Measurements from ENCODE around the gene MAML3. TPM values are rescaled to one million over a fixed set of nuclear protein-coding genes. Genes with fewer than 3 reads are reported as not detected.

MAML3 gene
- total RNA-seq, 1 experiment from 2014 or later: 2.4 TPM

DNA sequence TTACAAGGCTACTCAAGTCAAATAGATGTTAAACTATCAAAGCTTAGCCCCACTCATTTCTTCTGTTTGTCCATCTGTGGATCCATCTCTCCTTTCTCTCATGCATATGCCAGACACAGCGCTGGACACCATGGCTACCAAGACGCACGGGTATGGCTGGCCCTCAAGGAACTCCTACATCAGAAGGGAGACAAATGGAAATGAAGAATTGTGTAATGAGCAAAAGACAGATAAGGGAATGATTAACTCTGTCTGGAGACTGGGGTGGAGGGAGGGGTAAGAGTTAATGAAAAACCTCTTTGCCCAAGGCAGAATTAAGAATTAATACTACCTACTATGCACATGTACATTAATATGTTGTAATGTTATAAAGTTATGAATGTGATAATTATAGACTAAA lies 400.3 kb downstream of the MAML3 start:
- in situ Hi-C loops (cut with HindIII; ENCODE audit: low pct_unique_long_range_greater_than_20kb, low sequenced_read_pairs): no loop called here

DNA sequence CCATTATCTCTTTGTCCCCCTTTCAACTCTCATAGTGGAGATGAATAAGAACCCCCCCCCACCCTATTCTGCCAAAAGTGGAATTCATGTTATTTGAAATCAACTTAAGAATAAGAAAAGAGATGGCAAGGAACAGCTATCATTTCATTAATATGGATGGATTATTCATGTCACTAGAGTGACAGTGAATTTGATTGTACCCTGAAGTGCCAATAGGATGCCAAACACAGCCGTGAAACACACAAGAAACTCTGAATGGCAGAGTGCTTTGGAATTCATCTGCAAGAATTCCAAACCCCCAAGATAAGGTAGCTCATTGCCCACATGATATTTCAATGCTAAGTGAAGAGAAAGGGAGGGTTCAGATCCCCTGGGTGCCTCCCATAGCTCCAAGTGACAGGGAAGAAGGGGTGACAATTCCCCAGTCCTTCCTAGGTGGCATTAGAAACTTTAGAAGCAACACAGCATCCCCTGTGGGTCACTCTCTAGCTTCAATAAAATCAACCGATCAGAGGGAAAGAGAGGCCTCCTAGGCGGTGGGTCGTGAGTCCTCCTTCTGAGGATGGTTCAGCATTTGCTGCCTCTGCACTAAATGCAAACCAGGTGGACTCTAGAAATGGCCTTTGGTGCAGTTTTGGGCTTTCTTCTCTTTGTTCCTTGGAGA lies 404.0 kb downstream of the MAML3 start:
- in situ Hi-C loops (cut with HindIII; ENCODE audit: low pct_unique_long_range_greater_than_20kb, low sequenced_read_pairs): no loop called here
- DNase-seq (ENCODE audit: low read depth, low spot score): no peak

More for the DNA sequence above, 400.3 kb downstream of the MAML3 start:
- no peak for DNase-seq (ENCODE audit: low read depth, low spot score)

DNA sequence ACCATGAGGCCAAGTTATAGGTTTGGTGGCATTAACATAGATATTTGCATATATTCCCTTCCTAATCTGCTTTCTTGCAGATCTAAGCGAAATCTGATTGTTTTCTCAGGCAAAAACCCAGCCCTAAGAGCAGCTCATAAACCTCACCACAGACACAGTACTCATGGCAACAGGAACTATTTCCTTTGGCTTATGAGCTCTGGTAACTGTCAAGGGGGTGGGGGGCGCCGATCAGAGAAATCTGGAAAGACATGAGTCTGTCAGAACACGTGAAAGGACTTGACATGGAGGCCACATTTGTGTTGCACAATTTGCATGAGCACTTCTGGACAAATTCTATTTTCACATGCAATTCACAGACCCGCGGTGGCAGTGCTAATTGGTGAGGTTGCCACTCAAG lies 404.6 kb downstream of the MAML3 start:
- in situ Hi-C loops (cut with HindIII; ENCODE audit: low pct_unique_long_range_greater_than_20kb, low sequenced_read_pairs): no loop called here
- DNase-seq (ENCODE audit: low read depth, low spot score): no peak

DNA sequence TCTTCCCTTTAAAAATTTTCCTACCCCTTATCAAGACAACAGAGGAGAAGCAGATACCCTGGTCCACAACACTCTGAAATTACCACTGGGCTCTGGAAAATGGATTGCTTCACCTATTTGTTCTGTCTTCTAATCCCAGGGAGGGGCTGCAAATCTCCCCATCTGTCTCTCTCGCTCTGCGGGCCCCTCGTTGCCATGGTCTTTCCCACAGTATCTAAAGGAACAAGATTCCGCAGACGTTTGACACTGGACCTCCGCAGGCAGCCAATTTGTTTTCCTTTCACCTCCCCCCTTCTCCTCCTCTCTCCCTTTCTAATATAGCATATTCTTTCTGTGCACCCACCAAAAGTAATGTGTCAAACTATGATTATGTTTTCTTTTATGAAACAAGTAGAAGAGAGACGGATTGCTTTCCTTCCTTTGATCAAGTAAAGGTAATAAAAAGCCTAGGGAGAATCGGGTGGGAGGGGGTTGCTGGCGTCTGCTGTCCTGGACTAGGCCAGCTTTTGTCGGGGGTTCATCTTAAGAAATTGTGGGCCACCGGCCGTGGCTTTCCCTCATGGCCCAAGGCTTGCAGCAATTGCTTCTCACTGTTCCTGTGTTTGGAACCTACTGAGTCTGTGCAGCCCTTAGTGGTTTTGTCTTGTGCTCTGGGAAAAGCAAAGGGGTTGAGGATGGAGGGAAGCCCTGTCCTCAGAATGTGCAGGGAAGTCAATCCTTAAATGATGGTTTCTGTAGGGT lies 407.4 kb downstream of the MAML3 start:
- in situ Hi-C loops (cut with HindIII; ENCODE audit: low pct_unique_long_range_greater_than_20kb, low sequenced_read_pairs): no loop called here
- no peak for DNase-seq (ENCODE audit: low read depth, low spot score)

DNA sequence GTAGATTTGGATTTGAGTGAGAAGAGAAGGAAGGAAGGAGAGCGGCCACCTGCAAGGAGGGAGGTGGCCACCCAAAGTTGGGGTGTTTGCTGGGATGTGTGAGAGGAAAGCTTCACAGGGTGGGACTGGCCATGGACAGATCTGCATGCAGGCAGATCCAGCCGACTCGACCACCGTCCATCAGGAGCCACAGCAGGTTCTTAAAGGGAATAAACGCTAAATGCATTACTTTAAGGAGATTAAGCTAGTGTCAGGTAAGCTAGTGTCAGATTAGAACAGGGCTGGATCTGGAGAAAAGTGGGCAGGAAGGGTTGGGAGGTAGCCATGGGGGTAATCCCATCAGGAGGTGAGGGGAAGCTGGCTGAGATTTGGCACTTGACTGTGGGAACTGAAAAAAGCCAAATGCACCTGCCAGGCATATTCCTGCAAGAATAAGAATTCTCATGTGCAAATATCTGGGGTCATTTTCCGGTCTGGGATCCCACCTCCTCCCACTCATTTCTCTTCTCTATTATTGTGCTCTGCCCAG lies 408.8 kb downstream of the MAML3 start:
- in situ Hi-C loops (cut with HindIII; ENCODE audit: low pct_unique_long_range_greater_than_20kb, low sequenced_read_pairs): no loop called here
- no peak for DNase-seq (ENCODE audit: low read depth, low spot score)

DNA sequence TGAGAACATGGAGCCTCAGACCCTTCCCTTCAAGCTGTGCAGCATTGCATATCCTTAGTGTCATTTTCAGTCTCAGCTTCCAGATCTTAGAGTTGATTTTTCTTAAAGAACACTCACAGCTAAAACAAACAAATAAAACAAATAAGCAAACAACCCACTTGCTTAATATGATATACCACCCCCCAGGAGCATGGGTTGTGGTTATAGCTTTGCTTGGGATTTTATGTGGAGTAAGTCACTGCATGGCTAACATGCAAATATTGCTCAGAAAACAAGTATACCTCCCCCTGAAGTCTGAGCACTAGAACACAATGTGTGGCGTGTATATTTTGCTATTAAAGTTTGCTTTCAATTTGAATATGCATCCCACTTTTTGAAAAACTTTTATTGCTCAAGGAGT lies 409.8 kb downstream of the MAML3 start:
- no peak for DNase-seq (ENCODE audit: low read depth, low spot score)
- in situ Hi-C loops (cut with HindIII; ENCODE audit: low pct_unique_long_range_greater_than_20kb, low sequenced_read_pairs): no loop called here

DNA sequence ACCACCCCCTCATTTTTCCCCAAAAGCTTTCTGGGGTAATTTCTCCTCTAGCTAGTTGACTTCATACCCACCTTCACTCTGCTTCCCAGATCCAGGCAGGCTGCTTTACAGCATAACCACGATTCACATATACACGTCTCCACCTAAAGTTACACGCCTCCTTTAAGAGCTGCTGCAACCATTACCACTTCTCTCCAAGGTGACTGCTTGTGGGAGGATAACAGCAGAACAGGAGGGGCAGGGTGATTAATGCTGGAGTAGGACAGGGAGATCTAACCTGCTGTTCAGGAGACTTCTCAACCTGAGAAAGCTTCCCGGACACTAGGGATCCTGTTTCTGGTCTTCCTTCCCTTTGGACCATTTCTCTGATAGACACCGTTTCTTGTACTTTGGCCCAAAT lies 411.0 kb downstream of the MAML3 start:
- in situ Hi-C loops (cut with HindIII; ENCODE audit: low pct_unique_long_range_greater_than_20kb, low sequenced_read_pairs): no loop called here
- DNase-seq (ENCODE audit: low read depth, low spot score): no peak

DNA sequence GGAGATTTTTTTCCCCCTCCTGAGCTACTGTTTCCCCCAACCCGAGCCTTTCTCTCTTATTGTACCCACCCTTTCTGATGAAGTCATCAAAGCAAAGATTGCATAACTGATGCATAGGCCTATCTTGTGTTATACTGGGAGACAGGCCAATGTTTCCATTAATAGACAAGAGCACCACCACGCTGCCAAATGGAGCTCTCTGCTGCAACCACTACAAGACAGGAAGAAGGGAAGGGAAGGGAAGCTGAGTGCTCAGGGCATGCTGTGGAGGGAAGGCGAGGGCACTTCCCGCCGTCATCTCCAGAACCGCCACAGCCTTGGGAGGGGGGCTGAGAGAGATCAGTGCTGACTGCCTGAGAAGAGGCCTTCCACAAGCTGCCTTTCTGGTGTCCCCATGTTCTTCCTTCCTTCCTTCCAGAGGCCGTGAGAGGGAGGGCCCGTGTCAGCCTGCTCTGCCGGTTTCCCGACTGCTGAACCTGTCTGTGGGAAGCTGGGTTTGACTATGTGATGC lies 413.4 kb downstream of the MAML3 start:
- DNase-seq (ENCODE audit: low read depth, low spot score): peak; percentile 90

DNA sequence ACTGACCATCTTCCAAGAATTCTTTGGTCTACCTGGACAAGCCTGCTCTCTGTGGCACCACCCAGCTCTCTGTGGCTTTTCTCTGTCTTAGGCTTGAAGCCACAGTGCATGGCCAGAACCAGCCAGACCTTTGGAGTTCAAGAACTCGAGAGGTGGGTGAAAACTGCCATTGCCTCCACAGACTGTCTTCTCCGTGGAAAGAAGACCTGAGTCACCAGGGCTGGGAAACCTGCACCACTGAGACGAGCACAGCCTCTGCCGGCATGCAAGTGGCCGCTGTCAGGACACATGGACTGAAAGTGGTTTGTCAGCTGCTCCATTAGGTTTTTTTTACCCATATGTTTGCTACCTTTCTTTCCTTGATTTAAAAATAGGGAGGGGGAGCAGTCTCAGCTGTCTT lies 413.9 kb downstream of the MAML3 start:
- DNase-seq (ENCODE audit: low read depth, low spot score): no peak
- in situ Hi-C loops (cut with HindIII; ENCODE audit: low pct_unique_long_range_greater_than_20kb, low sequenced_read_pairs): no loop called here

More for the DNA sequence above, 413.4 kb downstream of the MAML3 start:
- in situ Hi-C loops (cut with HindIII; ENCODE audit: low pct_unique_long_range_greater_than_20kb, low sequenced_read_pairs): no loop called here

DNA sequence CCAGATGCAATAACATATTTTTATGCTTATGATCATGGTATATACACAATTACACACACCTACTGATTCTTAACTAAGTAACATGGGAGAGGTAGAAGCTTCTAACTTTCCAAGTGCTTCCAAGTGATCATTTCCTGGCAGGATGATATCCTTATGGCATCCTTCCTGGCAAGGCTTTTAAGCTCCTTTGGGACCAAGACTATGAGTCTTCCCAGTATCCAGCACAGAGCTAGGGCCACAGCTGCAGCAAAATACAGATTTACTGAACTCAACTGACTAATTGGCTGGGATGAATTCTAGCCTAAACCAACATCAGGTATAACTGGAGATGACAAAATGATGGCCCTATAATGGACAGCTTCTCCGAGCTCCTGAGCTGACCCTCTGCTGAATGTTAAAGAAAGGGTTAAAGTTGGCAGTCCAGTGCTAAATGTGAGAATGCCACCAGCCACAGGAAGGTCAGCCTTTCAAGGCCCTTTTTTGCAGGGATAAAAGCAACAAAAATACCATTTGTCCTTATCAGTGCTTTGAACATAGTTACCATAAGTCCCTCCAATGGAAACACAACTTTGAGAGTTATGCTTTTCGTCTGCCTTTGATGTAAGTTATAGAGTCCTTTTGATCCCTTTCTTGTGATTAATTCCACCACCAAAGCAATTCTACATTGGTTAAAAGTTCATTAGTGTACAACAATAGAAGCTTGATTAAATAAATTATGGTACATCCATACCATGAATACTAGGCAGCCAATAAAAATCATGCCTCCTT lies 415.0 kb downstream of the MAML3 start:
- in situ Hi-C loops (cut with HindIII; ENCODE audit: low pct_unique_long_range_greater_than_20kb, low sequenced_read_pairs): no loop called here
- no peak for DNase-seq (ENCODE audit: low read depth, low spot score)

DNA sequence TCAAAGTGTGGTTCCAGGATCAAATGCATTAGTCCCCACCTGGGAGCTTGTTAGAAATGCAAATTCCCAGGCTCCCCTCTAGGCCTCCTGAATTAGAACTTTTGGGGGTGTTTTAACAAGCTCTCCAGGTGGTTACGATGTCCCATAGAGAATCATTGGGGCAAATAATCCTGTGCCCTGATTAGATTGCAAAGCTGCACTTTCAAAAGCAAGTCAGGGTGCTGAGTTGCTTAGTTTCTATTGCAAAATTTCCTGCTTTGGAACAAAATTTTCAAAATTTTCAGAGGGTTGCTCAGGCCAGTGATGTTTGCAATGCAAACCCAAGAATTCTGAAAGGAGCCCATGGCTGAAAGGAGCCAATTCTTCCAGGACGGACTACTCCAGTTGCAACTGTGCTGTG lies 417.3 kb downstream of the MAML3 start:
- no peak for DNase-seq (ENCODE audit: low read depth, low spot score)
- in situ Hi-C loops (cut with HindIII; ENCODE audit: low pct_unique_long_range_greater_than_20kb, low sequenced_read_pairs): no loop called here

DNA sequence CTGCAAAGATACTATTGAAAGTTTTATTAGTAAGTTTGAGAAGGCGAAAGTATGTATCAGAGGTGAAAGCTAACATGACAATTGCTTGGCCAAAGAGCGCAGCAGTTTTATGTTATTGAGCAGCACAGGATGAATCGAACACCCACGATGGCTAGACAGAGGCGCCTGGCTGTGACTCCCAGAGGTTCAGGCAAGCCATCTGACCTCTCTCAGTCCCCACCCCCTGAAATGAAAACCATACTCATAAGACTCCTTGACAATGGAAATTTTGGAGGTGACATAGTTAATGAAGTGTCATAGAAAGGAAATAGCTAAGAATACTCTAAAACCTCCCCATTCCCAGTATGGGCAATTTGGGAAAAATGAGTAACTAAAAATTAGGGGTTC lies 417.7 kb downstream of the MAML3 start:
- in situ Hi-C loops (cut with HindIII; ENCODE audit: low pct_unique_long_range_greater_than_20kb, low sequenced_read_pairs): no loop called here
- DNase-seq (ENCODE audit: low read depth, low spot score): no peak

DNA sequence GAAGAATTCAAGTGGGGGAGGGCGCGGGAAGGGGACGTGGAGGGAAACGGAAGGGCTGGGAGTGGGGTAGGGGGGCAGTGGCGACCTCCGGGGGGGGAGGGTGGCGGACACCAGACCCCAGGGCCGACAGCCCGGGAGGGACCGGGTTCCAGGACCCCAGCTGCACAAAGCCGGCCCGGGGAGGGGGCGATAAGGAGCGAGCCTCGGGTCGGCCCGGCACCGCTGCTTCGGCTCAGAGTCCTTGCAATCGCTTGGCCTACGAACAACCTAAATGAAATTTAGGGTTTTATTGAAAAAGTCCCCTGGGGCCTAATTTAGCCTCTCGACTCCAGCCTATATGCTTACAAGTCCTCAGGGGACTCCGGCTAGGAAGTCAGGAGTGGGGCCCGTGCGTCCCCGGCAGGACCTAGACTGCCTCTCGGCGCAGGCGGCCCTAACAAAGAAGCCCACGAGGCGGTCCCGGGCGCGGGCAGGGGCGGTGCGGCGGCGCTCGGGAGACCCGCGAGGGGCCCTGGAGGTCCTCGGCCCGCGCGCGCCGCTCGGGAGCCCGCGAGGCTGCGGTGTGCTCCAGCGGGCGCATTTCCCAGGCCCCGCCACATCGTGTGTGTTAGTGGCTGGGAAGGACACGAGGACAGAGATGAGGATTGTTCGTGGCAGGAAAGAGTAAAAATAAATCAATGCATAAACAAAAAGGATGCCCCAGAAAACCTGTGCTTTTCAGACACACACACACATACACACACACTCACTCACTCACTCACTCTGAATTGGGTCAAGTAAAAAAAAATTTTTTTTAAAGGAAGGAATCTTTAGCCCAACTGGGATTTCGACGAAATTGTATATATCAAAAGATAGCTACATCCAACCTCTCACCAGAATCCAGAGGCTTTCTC lies 418.4 kb downstream of the MAML3 start:
- DNase-seq (ENCODE audit: low read depth, low spot score): no peak
- in situ Hi-C loops (cut with HindIII; ENCODE audit: low pct_unique_long_range_greater_than_20kb, low sequenced_read_pairs): no loop called here

DNA sequence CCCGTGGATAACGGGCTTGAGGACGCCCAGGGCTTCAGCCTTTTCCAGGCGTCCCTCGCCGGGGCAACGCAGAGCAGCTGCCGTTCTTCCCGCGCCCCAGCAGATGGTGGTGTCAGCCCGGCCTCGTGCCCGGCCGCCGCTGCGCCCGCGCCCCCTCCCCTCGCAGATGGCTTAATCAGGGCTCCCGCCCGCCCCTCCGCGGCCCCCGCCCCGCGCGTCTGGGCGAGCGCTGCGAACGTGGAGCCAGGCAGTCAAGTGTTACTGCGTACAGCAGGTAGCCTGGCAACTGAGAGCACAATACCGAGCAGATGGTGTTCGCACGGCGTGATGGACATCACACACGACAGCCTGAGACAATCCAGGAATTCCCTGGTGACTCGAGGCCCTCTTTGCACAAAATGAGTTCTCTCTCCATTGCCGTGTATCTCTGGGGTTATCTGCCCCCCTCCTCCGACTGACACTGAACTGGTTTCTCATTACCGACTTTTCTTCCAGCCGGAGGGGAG lies 419.1 kb downstream of the MAML3 start:
- peak; percentile 61 for DNase-seq (ENCODE audit: low read depth, low spot score)
- in situ Hi-C loops (cut with HindIII; ENCODE audit: low pct_unique_long_range_greater_than_20kb, low sequenced_read_pairs): no loop called here

DNA sequence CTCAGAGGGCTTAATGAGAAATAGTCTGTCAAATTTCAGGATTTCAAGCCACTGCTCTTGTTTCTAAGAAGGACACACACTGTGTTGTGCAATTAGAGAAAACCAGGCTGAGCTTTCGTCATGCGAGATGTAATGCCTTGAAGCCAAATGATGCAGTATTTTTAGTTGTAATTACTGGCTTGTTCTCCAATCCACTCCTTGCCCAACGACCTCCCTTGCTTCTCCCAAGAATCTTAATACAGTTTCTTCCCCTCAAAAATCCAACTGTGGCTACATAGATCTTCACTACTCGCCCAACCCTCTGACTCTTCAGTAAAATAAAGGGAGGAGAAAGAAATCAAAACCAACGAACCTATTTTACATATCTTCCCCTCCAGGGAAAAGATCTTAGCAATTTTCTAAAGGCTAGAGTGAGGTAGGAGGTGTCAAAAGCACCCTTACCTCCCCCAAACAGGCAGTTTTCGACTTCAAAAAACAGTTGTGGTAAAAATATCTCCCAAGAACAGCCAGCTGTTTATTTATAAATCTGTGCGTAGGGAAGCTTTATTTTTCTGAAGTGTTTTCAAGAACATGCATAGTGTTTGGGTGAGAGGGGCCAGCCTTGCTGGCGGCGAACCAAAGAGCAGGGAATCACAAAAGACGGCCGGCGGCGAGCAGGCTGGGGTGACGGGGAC lies 419.6 kb downstream of the MAML3 start:
- peak; percentile 50 for DNase-seq (ENCODE audit: low read depth, low spot score)
- in situ Hi-C loops (cut with HindIII; ENCODE audit: low pct_unique_long_range_greater_than_20kb, low sequenced_read_pairs): no loop called here

DNA sequence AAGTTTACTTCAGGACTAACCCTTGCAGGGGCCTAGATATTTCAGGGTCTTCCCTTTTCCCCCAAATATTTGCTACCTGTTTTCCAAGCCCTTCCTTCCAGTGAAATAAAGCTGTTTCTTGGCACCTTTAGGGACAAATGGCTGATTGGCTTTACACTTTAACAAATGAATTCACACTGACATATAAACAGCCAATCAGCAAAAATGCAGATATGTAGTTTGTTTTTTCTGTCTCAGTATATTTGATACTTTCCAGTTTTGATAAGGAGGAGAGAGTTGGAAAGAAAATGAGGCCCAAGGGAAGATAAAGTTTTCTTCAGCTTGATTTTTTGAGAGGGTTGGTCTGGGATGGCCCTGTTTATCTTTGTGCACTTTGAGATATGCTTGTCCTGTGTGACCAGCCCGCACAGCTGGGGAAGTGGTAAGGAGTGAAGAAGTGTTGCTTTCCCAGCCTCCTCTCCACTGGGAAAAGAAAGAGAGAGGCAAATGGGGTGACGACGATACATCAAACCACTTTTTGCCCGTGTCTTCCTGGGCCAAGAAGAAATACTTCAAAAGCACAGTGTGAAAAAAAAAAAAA lies 420.9 kb downstream of the MAML3 start:
- no peak for DNase-seq (ENCODE audit: low read depth, low spot score)
- in situ Hi-C loops (cut with HindIII; ENCODE audit: low pct_unique_long_range_greater_than_20kb, low sequenced_read_pairs): no loop called here
